GM19193 (cell line): ENCODE results near the gene YY1AP1.

ENCODE experiments used
- POLR2A ChIP-seq: IDR thresholded peaks from 4 replicates; pipeline ENCODE4 v1.6.1; 2011; ENCODE audit not compliant: insufficient read depth, insufficient read length; ENCODE audit errors: extremely low read depth

YY1AP1 gene

GRCh38 chr1:155648207-155649147 lies 40.1 kb downstream of the YY1AP1 start:
- TF ChIP-seq POLR2A: no peak

DNA sequence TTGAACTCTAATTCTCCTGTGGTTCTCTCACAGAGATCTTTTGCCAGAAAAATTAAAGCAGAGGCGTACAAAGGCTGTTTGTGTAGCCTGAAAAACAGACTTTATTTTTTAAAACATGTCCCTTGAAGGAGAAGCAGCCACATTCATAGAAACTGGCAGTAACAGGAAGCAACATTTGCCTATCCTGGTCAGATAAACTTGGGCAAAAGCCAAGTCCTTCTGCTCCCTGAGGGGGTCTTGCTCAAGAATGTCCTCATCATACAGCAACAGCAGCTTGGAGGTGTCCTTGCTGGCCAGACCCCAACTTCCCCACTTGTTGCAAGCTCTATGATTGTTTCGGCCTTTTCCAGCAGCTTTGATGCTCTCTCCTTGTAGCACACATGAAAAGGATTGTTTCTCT lies 42.3 kb downstream of the YY1AP1 start:
- TF ChIP-seq POLR2A: no peak

- TF ChIP-seq POLR2A: no peak
These were observed 42.9 kb downstream of the YY1AP1 start for GRCh38 chr1:155645648-155646047.

- no peak for TF ChIP-seq POLR2A
These were observed 43.5 kb downstream of the YY1AP1 start for GRCh38 chr1:155645034-155645598.

GRCh38 chr1:155643230-155643629 lies 45.3 kb downstream of the YY1AP1 start:
- no peak for TF ChIP-seq POLR2A

DNA sequence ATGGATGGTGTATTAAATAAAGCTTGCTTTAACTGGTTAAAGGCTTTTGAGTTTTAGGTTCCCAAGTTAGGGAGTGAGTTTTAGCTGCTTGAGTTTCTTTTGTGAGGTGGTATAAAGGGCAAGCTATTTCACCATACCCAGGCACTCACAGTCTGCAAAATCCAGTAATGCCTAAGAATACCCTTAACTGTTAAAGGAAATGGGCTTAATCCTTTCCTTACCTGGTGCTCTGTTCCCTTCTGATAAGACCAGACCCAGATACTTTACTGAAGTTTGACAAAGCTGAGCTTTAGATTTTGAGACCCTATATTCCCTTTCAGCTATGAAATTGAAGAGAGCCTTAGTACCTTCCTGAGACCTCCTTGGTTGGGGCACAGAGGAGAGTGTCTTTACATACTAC lies 48.2 kb downstream of the YY1AP1 start:
- no peak for TF ChIP-seq POLR2A

DNA sequence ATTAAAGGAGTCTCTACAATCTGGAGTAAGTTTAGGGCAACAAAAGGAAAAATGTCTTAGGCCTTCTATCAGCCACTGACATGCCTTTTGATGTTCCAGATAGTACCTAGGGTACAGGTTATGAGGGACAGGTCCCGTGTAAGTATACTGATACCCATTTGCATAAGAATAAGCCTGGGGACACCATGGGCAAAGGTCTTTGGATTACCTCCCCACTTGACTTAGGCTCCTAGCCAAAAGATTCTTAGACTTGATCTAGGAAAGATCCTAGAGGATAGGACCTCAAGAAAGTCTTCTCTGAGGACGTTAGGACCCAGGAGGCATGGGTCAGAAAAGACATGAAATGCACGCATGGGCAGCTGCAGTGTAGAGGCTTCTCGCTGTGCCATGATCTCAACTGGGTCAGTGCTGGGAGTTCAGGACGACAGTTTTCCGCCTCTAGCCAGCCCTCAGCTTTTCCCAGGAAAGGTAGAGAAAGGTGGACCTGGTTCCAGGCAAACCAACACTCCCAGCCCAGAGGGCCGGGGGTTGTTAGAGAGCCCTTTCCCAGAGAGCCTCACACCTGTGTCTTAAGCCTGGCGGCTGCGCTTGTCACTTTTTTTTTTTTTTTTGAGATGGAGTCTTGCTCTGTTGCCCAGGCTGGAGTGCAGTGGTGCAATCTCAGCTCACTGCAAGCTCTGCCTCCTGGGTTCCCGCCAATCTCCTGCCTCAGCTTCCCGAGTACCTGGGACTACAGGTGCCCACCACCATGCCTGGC lies 52.0 kb downstream of the YY1AP1 start:
- no peak for TF ChIP-seq POLR2A

DNA sequence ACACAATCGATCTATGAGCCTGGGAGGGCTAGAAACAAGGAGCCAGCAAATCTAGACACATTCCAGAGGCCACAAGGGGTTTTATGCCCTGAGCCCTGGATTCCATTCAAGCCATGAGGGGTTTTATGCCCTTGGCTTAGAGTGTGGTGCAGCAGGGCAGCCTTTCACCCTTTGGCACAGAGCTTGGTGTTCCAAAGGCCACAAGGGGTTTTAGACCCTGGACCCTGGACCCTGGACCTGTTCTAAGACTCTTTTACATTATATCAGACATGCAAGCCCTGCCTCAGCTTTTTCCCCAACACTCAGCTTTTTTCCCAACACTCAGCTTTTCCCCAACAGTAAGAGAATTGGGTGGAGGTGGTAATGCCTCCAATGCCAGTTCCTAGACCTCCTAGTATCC lies 65.2 kb downstream of the YY1AP1 start:
- no peak for TF ChIP-seq POLR2A

DNA sequence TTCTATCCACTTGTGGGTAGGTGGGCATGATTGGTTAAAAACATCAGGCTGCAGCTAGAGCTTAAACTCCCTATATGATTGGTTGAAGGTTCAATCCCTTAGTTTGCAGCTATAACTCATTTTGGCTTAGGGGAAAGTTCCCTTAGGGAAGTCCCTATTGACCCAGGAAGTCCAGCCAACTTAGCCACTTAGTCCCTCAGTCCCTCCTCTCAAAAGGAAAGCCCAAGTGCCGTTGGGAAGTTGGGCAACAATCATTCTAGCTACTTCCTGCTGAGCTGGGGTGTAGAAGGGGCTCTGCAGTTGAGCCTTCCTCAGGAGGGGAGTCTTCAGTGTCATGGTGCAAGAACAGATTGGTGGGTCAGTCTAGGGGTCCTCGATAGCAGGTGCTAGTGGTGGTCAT lies 66.4 kb downstream of the YY1AP1 start:
- no peak for TF ChIP-seq POLR2A

DNA sequence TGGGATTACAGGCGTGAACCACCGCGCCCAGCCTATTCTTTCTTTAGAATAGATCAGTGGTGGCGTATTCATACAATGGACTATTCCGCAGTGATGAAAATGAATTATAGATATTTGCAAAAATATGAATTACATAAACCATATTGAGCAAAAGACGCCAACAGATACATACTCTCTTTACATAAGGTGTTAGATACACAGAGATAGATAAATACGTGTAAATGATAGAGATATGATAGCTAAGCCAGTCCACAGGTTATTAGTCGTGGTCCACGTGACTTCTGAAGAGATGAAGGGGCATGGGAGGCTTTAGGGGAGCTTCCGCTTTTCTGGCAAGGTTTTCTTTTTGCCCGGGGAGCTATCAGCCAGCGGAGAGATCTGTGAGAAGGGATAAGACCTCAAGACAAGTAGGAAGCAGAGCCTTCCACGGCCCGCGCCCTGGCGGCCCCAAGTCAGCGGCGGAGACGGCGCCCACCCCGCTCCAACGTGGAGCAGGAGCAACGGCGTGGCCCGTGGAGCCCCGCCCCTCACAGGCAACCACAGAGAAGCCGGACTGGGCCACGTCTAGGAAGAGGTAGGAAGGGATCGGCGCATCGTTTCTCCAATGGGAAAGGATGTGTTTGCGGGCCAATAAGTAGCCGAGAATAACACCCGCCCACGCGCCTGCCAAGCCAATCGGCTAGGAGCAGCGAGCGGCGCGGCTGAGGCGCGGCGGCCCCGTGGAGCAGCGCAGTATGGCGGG lies 78.9 kb downstream of the YY1AP1 start, which contains the start of gene MSTO1:
TSS of gene MSTO1 (plus strand) at position 704 of the 742 bp plus-strand sequence. CDS start at position 735, 31 bp downstream.
- TF ChIP-seq POLR2A: peak; percentile 89
